Spleen (tissue), 11 donors: Measurements from ENCODE around the gene CD69. TPM values are rescaled to one million over a fixed set of nuclear protein-coding genes. Genes with fewer than 3 reads are reported as not detected.

Experiments
- DNase-seq: peaks from one replicate; pipeline ENCODE4 v3.0.0-alpha.2; 2020
- H3K27ac ChIP-seq, 8 donors: fragments of 200-600 bp; sonication (generic) in 7 of 8; 1 replicate in 4 of 8; 2 replicates in 4 of 8; pipeline versions ENCODE4 v1.5.0 to v1.8.0; 2016 to 2021; ENCODE audit warnings: inconsistent platforms in 4 of 8, mild to moderate bottlenecking in 4 of 8, moderate library complexity in 1 of 8
- H3K27me3 ChIP-seq, 7 donors: fragments of 200-600 bp; sonication (generic) in 6 of 7; replicated peaks in 1 of 7; 1 replicate in 4 of 7; 2 replicates in 3 of 7; pipeline versions ENCODE4 v1.5.0 to v1.8.0; 2016 to 2021; ENCODE audit warnings: inconsistent platforms in 3 of 7, mild to moderate bottlenecking in 1 of 7
- H3K36me3 ChIP-seq, 6 donors: fragments of 200-600 bp; sonication (generic) in 5 of 6; 1 replicate in 4 of 6; 2 replicates in 2 of 6; pipeline versions ENCODE4 v1.5.0 to v1.8.0; 2016 to 2021; ENCODE audit warnings: inconsistent platforms in 2 of 6
- H3K4me1 ChIP-seq, 6 donors: fragments of 200-600 bp; sonication (generic) in 5 of 6; 1 replicate in 3 of 6; 2 replicates in 3 of 6; pipeline versions ENCODE4 v1.5.0 to v1.8.0; 2016 to 2021; ENCODE audit warnings: inconsistent platforms in 3 of 6
- H3K4me3 ChIP-seq, 8 donors: fragments of 200-600 bp; sonication (generic) in 7 of 8; 1 replicate in 4 of 8; 2 replicates in 4 of 8; pipeline versions ENCODE4 v1.5.0 to v1.8.0; 2016 to 2021; ENCODE audit warnings: inconsistent platforms in 4 of 8, mild to moderate bottlenecking in 4 of 8, moderate library complexity in 2 of 8
- H3K9me3 ChIP-seq, 8 donors: fragments of 200-600 bp; sonication (generic) in 7 of 8; 1 replicate in 4 of 8; 2 replicates in 4 of 8; pipeline versions ENCODE4 v1.5.0 to v1.8.0; 2016 to 2021; ENCODE audit warnings: inconsistent platforms in 4 of 8
- POLR2A ChIP-seq, 3 donors: fragments of 450-650 bp; IDR thresholded peaks; one replicate each; pipeline ENCODE4 v1.5.1; 2017; ENCODE audit warnings: antibody characterized with exemption in 3 of 3, mild to moderate bottlenecking in 1 of 3
- POLR2AphosphoS5 ChIP-seq, 3 donors: sonication (generic); formaldehyde crosslinking; IDR thresholded peaks; one replicate each; pipeline ENCODE4 v1.5.1; 2017; ENCODE audit warnings: antibody characterized with exemption in 3 of 3
- WGBS, 5 donors: extraction: QIAGEN DNeasy Blood & Tissue Kit in 3 of 5; methylation state at CpG; one replicate each; pipeline versions ENCODE4 v1.1.5 to v1.1.7; 2013 to 2018; 5-methylcytosine and 5-hydroxymethylcytosine counted together
- intact Hi-C: fragments of 100-400 bp; cut with DNase I; formaldehyde crosslinking; loops from one replicate; pipeline ENCODE4 v1.15.0; 2023; ENCODE audit warnings: low total_unique reads
- polyA plus RNA-seq, 3 donors: library from polyadenylated mRNA; stranded (reverse); fragments of 200-250 nt; gene quantifications; one replicate each; pipeline ENCODE4 v1.2.1, GENCODE V29; 2013
- total RNA-seq, 7 donors: library from RNA; depleted of rRNA in 3 of 7; stranded (reverse); fragments of >200 nt in 3 of 7; fragmentation: NEBNext Ultra II Directional in 4 of 7; extraction: Animal tissue kit (Norgen Biotek cat#: 25700) in 4 of 7; gene quantifications; one replicate each; pipeline versions ENCODE4 v1.1.0 to v1.2.1, GENCODE V29; 2016 to 2021
- TF ChIP-seq, protein P1 (sequence below), 11 experiments: fragments of 200-600 bp in 7 of 11; fragments of 450-650 bp in 4 of 11; sonication (generic) in 4 of 11; IDR thresholded peaks in 8 of 11; conservative IDR thresholded peaks in 3 of 11; 1 replicate in 7 of 11; 2 replicates in 4 of 11; pipeline versions ENCODE4 v1.4.0 to v1.8.0; 2016 to 2021; ENCODE audit warnings: antibody characterized with exemption in 11 of 11, inconsistent platforms in 4 of 11, mild to moderate bottlenecking in 1 of 11
- donor health status: healthy with polysubstance abuse.
- donor health status: DM: no; HTN: no; CAD: no; lungs with moderate emphysema.
- donor health status: DM: no; HTN: no; CAD: no.
- donor health status: Bipolar disorder and iron deficiency.
- donor health status: healthy.
- donor health status: DM: no; HTN: no; CAD: no.
- donor health status: DM: yes; HTN: yes; CAD: no.

CD69 gene
- total and polyA plus RNA-seq, 10 donors = 29.5 to 123 (median 62.1) TPM

DNA sequence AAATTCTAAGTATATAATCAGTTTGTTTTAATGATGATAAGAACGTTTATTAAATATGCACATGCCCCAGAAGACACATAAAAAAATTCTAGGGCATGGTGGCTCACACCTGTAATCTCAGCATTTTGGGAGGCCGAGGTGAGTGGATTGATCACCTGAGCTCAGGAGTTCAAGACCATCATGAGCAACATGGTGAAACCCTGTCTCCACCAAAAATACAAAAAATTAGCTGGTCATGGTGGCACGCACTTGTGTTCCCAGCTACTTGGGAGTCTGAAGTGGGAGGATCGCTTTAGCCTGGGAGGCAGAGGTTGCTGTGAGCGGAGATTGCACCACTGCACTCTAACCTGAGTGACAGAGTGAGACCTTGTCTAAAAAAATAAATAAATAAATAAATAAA lies 4.0 kb downstream of the CD69 start:
- 85 to 92% (median 88%) methylated on average over 5 of the region's 5 CpGs for WGBS, 5 donors
- DNase-seq = no peak
- intact Hi-C loops = no loop called here
- peaks cover 0 to 50% (median 23%) of the 10 kb centered on the region in 6 donors for H3K36me3 ChIP-seq
- no peaks in the 10 kb centered on the region for H3K9me3 ChIP-seq
- H3K27ac ChIP-seq = peak overlapping the region in 5 of 8 donors; percentile 12 to 90 (median 86)
- peaks cover 0 to 87% (median 46%) of the 10 kb centered on the region in 6 donors for H3K4me1 ChIP-seq
- H3K4me3 ChIP-seq = peak overlapping the region in 5 of 8 donors; percentile 17 to 72 (median 44)
- TF ChIP-seq, protein P1, sequence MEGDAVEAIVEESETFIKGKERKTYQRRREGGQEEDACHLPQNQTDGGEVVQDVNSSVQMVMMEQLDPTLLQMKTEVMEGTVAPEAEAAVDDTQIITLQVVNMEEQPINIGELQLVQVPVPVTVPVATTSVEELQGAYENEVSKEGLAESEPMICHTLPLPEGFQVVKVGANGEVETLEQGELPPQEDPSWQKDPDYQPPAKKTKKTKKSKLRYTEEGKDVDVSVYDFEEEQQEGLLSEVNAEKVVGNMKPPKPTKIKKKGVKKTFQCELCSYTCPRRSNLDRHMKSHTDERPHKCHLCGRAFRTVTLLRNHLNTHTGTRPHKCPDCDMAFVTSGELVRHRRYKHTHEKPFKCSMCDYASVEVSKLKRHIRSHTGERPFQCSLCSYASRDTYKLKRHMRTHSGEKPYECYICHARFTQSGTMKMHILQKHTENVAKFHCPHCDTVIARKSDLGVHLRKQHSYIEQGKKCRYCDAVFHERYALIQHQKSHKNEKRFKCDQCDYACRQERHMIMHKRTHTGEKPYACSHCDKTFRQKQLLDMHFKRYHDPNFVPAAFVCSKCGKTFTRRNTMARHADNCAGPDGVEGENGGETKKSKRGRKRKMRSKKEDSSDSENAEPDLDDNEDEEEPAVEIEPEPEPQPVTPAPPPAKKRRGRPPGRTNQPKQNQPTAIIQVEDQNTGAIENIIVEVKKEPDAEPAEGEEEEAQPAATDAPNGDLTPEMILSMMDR (IDR thresholded peaks at IDR 0.05 in 8 of 11, conservative IDR thresholded peaks at IDR 0.05 in 3 of 11) = no peak
- TF ChIP-seq POLR2AphosphoS5 (IDR thresholded peaks at IDR 0.05) = peak in 1 of 3 donors; percentile 72
- TF ChIP-seq POLR2A (IDR thresholded peaks at IDR 0.05) = no peak
- H3K27me3 ChIP-seq = no peaks in the 10 kb centered on the region

GRCh38 chr12:9756170-9756569 lies 4.5 kb downstream of the CD69 start:
- peak overlapping the region in 2 of 8 donors; percentile 42 to 72 for H3K4me3 ChIP-seq
- 70 to 83% (median 79%) methylated on average over 2 of the region's 2 CpGs for WGBS, 5 donors
- intact Hi-C loops = no loop called here

GRCh38 chr12:9755567-9755966 lies 5.1 kb downstream of the CD69 start:
- intact Hi-C loops = no loop called here
- 63 to 68% (median 65%) methylated on average over 2 of the region's 2 CpGs for WGBS, 5 donors
- peaks cover 9 to 87% (median 50%) of the 10 kb centered on the region in 6 donors for H3K4me1 ChIP-seq
- H3K27me3 ChIP-seq = no peaks in the 10 kb centered on the region
- no peak for DNase-seq
- peak overlapping the region in 1 of 8 donors; percentile 72 for H3K4me3 ChIP-seq
- peaks cover 0 to 53% (median 23%) of the 10 kb centered on the region in 6 donors for H3K36me3 ChIP-seq
- H3K27ac ChIP-seq = peak overlapping the region in 3 of 8 donors; percentile 26 to 90 (median 88)
- no peaks in the 10 kb centered on the region for H3K9me3 ChIP-seq
- TF ChIP-seq POLR2A (IDR thresholded peaks at IDR 0.05) (no peak), POLR2AphosphoS5 (IDR thresholded peaks at IDR 0.05) (no peak)
- TF ChIP-seq, protein P1 (IDR thresholded peaks at IDR 0.05 in 8 of 11, conservative IDR thresholded peaks at IDR 0.05 in 3 of 11) = no peak

More at GRCh38 chr12:9756170-9756569, 4.5 kb downstream of the CD69 start:
- no peaks in the 10 kb centered on the region for H3K9me3 ChIP-seq
- TF ChIP-seq POLR2AphosphoS5 (IDR thresholded peaks at IDR 0.05) = peak in 1 of 3 donors; percentile 60
- no peak for TF ChIP-seq POLR2A (IDR thresholded peaks at IDR 0.05)
- H3K27me3 ChIP-seq = no peaks in the 10 kb centered on the region
- H3K27ac ChIP-seq = peak overlapping the region in 3 of 8 donors; percentile 12 to 90 (median 88)
- no peak for DNase-seq
- H3K4me1 ChIP-seq = peaks cover 3 to 87% (median 47%) of the 10 kb centered on the region in 6 donors
- peaks cover 0 to 53% (median 23%) of the 10 kb centered on the region in 6 donors for H3K36me3 ChIP-seq

GRCh38 chr12:9755035-9755434 lies 5.7 kb downstream of the CD69 start:
- no peak for DNase-seq
- TF ChIP-seq, protein P1 (IDR thresholded peaks at IDR 0.05 in 8 of 11, conservative IDR thresholded peaks at IDR 0.05 in 3 of 11) = no peak
- TF ChIP-seq POLR2AphosphoS5 (IDR thresholded peaks at IDR 0.05) = peak in 1 of 3 donors; percentile 56
- intact Hi-C loops = no loop called here
- peak overlapping the region in 3 of 8 donors; percentile 26 to 90 (median 88) for H3K27ac ChIP-seq
- peaks cover 9 to 93% (median 54%) of the 10 kb centered on the region in 6 donors for H3K4me1 ChIP-seq
- H3K27me3 ChIP-seq = no peaks in the 10 kb centered on the region
- peak overlapping the region in 1 of 8 donors; percentile 72 for H3K4me3 ChIP-seq
- no peaks in the 10 kb centered on the region for H3K9me3 ChIP-seq
- H3K36me3 ChIP-seq = peaks cover 0 to 53% (median 23%) of the 10 kb centered on the region in 6 donors
